K562 (cell line): ENCODE results near the gene COASY. TPM values are rescaled to one million over a fixed set of nuclear protein-coding genes. Genes with fewer than 3 reads are reported as not detected.

Experiments
- BHLHE40 ChIP-seq: IDR thresholded peaks from 2 replicates; pipeline ENCODE4 v1.6.1; 2011; ENCODE audit warnings: low read length, improper control_type of control experiment
- POLR2H ChIP-seq: IDR thresholded peaks from 2 replicates; pipeline ENCODE4 v1.6.1; 2016; ENCODE audit warnings: missing genetic modification characterization, low read depth, mild to moderate bottlenecking, control low read depth, missing compliant biosample characterization, moderate library complexity
- RFX1 ChIP-seq: fragments of 450-650 bp; IDR thresholded peaks from 2 replicates; pipeline ENCODE4 v1.6.1; 2016; ENCODE audit warnings: mild to moderate bottlenecking, moderate library complexity
- SMC3 ChIP-seq: conservative IDR thresholded peaks from 2 replicates; pipeline ENCODE4 v1.6.1; 2011; ENCODE audit warnings: low read depth, low read length, improper control_type of control experiment; ENCODE audit not compliant: insufficient read depth
- ZC3H8 ChIP-seq: fragments of 450-650 bp; IDR thresholded peaks from 2 replicates; pipeline ENCODE4 v1.6.1; 2017
- ZEB2 ChIP-seq: fragments of 450-650 bp; IDR thresholded peaks from 2 replicates; pipeline ENCODE4 v1.6.1; 2016
- ZNF311 ChIP-seq: fragments of 250-450 bp; sonication (Bioruptor Pico); IDR thresholded peaks from 2 replicates; pipeline ENCODE4 v1.4.0; 2020; ENCODE audit warnings: mild to moderate bottlenecking, moderate library complexity
- ZNF77 ChIP-seq: fragments of 250-450 bp; sonication (Bioruptor Pico); IDR thresholded peaks from 2 replicates; pipeline ENCODE4 v1.5.0; 2020
- polyA plus RNA-seq, 8 experiments: library from polyadenylated mRNA; depleted of rRNA in 4 of 8; stranded (reverse) in 5 of 8; unstranded in 3 of 8; fragments of >200 nt; fragmentation: Nextera tagmentation in 2 of 8; fragmentation: Illumina TruSeq in 1 of 8; extraction: Ambion mirVana in 2 of 8; extraction: Trizol in 1 of 8; gene quantifications; 2 replicates each; pipeline versions ENCODE4 v1.2.1 to v1.2.3, GENCODE V29; 2011 to 2014; ENCODE audit warnings: inconsistent platforms in 1 of 8, missing spikeins in 1 of 8
- total RNA-seq, 7 experiments: library from RNA; depleted of rRNA in 6 of 7; stranded (reverse); fragments of >200 nt in 6 of 7; fragmentation: Illumina TruSeq in 2 of 7; extraction: Trizol in 2 of 7; gene quantifications; 2 replicates each; pipeline versions ENCODE4 v1.2.1 to v1.2.3, GENCODE V29; 2011 to 2021; ENCODE audit warnings: low replicate concordance in 1 of 7
- TF ChIP-seq, protein P1 (sequence below): fragments of 450-650 bp; IDR thresholded peaks from 2 replicates; pipeline ENCODE4 v1.6.1; 2016; ENCODE audit warnings: antibody characterized with exemption
- TF ChIP-seq, protein P2 (sequence below): fragments of 200-800 bp; sonication (Bioruptor generic); IDR thresholded peaks from 2 replicates; pipeline ENCODE4 v1.6.1; 2016; ENCODE audit warnings: missing genetic modification characterization, missing compliant biosample characterization
- TF ChIP-seq, protein P3 (sequence below): sonication (generic); formaldehyde crosslinking; IDR thresholded peaks from 2 replicates; pipeline ENCODE4 v1.8.0; 2023; ENCODE audit warnings: mild to moderate bottlenecking, missing genetic modification reagents
- TF ChIP-seq, protein P4 (sequence below): fragments of 250-450 bp; sonication (Bioruptor Pico); IDR thresholded peaks from 2 replicates; pipeline ENCODE4 v1.5.0; 2021; ENCODE audit warnings: mild to moderate bottlenecking, moderate library complexity

COASY gene
- total and polyA plus RNA-seq, 9 of the 15 experiments (the other 6 are each of a cell fraction or from before 2014, with no cell fraction given), result 25.4 to 175 (median 62.3) TPM

DNA sequence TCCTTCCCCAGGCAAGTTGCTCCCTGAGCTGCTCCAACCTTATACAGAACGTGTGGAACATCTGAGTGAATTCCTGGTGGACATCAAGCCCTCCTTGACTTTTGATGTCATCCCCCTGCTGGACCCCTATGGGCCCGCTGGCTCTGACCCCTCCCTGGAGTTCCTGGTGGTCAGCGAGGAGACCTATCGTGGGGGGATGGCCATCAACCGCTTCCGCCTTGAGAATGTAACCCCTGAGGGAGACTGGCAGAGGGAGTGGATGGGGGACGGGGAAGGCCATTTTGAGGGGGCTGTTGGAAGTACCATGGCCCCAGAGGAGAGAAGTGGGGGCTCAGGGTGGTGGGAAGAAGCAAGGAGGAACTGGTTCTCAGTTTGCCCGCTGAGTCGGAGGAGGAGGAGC, 2.0 kb downstream of the COASY start (continued):
- TF ChIP-seq, protein P1, sequence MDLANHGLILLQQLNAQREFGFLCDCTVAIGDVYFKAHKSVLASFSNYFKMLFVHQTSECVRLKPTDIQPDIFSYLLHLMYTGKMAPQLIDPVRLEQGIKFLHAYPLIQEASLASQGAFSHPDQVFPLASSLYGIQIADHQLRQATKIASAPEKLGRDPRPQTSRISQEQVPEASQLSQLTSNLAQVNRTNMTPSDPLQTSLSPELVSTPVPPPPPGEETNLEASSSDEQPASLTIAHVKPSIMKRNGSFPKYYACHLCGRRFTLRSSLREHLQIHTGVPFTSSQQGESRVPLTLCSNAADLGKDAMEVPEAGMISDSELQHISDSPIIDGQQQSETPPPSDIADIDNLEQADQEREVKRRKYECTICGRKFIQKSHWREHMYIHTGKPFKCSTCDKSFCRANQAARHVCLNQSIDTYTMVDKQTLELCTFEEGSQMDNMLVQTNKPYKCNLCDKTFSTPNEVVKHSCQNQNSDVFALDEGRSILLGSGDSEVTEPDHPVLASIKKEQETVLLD, result no peak
- TF ChIP-seq RFX1 (no peak), ZC3H8 (no peak), ZNF77 (CRISPR knock-in tag) (no peak), SMC3 (no peak), ZNF311 (CRISPR knock-in tag) (no peak), BHLHE40 (no peak), POLR2H (tag) (no peak), ZEB2 (no peak)
- TF ChIP-seq, protein P2, sequence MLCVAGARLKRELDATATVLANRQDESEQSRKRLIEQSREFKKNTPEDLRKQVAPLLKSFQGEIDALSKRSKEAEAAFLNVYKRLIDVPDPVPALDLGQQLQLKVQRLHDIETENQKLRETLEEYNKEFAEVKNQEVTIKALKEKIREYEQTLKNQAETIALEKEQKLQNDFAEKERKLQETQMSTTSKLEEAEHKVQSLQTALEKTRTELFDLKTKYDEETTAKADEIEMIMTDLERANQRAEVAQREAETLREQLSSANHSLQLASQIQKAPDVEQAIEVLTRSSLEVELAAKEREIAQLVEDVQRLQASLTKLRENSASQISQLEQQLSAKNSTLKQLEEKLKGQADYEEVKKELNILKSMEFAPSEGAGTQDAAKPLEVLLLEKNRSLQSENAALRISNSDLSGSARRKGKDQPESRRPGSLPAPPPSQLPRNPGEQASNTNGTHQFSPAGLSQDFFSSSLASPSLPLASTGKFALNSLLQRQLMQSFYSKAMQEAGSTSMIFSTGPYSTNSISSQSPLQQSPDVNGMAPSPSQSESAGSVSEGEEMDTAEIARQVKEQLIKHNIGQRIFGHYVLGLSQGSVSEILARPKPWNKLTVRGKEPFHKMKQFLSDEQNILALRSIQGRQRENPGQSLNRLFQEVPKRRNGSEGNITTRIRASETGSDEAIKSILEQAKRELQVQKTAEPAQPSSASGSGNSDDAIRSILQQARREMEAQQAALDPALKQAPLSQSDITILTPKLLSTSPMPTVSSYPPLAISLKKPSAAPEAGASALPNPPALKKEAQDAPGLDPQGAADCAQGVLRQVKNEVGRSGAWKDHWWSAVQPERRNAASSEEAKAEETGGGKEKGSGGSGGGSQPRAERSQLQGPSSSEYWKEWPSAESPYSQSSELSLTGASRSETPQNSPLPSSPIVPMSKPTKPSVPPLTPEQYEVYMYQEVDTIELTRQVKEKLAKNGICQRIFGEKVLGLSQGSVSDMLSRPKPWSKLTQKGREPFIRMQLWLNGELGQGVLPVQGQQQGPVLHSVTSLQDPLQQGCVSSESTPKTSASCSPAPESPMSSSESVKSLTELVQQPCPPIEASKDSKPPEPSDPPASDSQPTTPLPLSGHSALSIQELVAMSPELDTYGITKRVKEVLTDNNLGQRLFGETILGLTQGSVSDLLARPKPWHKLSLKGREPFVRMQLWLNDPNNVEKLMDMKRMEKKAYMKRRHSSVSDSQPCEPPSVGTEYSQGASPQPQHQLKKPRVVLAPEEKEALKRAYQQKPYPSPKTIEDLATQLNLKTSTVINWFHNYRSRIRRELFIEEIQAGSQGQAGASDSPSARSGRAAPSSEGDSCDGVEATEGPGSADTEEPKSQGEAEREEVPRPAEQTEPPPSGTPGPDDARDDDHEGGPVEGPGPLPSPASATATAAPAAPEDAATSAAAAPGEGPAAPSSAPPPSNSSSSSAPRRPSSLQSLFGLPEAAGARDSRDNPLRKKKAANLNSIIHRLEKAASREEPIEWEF, result no peak
- TF ChIP-seq, protein P3, sequence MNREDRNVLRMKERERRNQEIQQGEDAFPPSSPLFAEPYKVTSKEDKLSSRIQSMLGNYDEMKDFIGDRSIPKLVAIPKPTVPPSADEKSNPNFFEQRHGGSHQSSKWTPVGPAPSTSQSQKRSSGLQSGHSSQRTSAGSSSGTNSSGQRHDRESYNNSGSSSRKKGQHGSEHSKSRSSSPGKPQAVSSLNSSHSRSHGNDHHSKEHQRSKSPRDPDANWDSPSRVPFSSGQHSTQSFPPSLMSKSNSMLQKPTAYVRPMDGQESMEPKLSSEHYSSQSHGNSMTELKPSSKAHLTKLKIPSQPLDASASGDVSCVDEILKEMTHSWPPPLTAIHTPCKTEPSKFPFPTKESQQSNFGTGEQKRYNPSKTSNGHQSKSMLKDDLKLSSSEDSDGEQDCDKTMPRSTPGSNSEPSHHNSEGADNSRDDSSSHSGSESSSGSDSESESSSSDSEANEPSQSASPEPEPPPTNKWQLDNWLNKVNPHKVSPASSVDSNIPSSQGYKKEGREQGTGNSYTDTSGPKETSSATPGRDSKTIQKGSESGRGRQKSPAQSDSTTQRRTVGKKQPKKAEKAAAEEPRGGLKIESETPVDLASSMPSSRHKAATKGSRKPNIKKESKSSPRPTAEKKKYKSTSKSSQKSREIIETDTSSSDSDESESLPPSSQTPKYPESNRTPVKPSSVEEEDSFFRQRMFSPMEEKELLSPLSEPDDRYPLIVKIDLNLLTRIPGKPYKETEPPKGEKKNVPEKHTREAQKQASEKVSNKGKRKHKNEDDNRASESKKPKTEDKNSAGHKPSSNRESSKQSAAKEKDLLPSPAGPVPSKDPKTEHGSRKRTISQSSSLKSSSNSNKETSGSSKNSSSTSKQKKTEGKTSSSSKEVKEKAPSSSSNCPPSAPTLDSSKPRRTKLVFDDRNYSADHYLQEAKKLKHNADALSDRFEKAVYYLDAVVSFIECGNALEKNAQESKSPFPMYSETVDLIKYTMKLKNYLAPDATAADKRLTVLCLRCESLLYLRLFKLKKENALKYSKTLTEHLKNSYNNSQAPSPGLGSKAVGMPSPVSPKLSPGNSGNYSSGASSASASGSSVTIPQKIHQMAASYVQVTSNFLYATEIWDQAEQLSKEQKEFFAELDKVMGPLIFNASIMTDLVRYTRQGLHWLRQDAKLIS (CRISPR knock-in tag), result no peak
- TF ChIP-seq, protein P4, sequence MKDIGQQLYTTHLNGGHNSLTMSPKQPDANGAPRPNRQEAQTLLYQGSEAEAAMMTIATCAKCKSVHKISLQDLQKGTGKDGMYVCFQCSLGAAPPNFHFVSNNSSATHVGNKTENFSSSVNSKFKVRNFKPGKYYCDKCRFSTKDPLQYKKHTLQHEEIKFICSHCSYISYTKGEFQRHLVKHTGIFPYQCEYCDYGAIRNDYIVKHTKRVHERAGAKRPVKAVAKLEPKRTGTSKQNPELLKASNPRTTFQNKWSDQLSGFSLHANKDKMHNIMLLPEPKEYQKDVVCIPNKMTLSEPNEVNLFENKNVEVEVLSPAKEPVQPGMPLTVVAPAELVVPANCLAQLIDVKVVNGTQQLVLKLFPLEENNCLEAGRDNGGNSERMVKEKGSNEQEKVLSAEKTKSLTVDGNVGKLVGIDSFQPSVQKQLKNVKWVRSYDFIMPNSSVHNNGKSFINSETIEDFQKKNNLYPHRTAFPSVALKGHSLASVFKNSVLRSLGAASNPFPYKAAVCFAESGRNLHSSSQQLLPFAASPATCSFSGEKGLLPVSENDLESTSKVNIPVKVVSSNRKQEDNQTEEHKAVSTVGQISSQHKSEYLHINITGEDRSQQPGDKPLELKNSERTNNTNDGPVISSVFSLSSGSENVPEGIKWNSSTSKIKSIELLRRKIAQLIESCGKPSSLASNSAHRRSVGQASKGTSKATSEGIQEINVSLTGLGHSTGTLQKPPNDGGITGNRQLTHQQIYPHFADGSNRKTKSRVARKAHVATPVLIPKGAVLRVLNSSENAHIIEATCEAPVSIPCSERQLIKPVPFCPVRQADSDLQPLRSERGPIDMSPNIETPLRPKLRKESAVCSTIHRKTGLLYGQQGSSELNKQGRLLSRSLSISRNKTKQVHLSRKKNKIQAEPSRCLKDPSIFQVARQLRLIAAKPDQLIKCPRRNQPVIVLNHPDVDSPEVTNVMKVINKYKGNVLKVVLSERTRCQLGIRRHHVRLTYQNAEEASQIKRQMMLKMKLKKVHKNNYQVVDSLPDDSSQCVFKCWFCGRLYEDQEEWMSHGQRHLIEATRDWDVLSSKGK (CRISPR knock-in tag), result no peak
